ACC112 (cell line): ENCODE results near the gene ATG4B.
"Not testable (repeated sequence)": the region's sequence is repeated elsewhere in the genome, so short reads cannot be mapped to it uniquely, and the experiment has no call there.

Experiments
- H2AFZ ChIP-seq: fragments of 200-600 bp; sonication (generic); one replicate; pipeline ENCODE4 v1.6.0; 2017; ENCODE audit warnings: antibody characterized with exemption, low read length; ENCODE audit not compliant: unreplicated experiment
- H3K27ac ChIP-seq: fragments of 200-600 bp; sonication (generic); 2 replicates; pipeline ENCODE4 v1.5.1; 2014; ENCODE audit warnings: low read depth, mild to moderate bottlenecking, antibody characterized with exemption, low read length, moderate library complexity
- H3K27me3 ChIP-seq: fragments of 200-600 bp; sonication (generic); 2 replicates; pipeline ENCODE4 v1.6.1; 2014; ENCODE audit warnings: mild to moderate bottlenecking, antibody characterized with exemption, low read length, moderate library complexity, mixed read lengths; ENCODE audit not compliant: insufficient read depth
- H3K36me3 ChIP-seq: fragments of 200-600 bp; sonication (generic); 2 replicates; pipeline ENCODE4 v1.6.1; 2016; ENCODE audit warnings: mild to moderate bottlenecking, antibody characterized with exemption, low read length, moderate library complexity, mixed read lengths; ENCODE audit not compliant: insufficient read depth
- H3K4me1 ChIP-seq: fragments of 200-600 bp; sonication (generic); one replicate; pipeline ENCODE4 v1.6.1; 2016; ENCODE audit warnings: low read length, mixed read lengths; ENCODE audit not compliant: insufficient read depth, unreplicated experiment, control insufficient read depth
- H3K4me3 ChIP-seq: fragments of 200-600 bp; sonication (generic); 2 replicates; pipeline ENCODE4 v1.5.1; 2014; ENCODE audit warnings: mild to moderate bottlenecking, low read depth, low read length
- H3K79me2 ChIP-seq: fragments of 200-600 bp; sonication (generic); one replicate; pipeline ENCODE4 v1.6.0; 2016; ENCODE audit warnings: low read length; ENCODE audit not compliant: control insufficient read depth, unreplicated experiment, insufficient read depth

ATG4B gene

GRCh38 chr2:241637018-241637794, at the start of gene ATG4B, which contains the start of gene THAP4:
Gene ATG4B (plus strand): TSS chr2:241637693. CDS start chr2:241637715, 22 bp downstream.
Gene THAP4 (minus strand): TSS chr2:241637158. CDS start chr2:241637017, 141 bp downstream.
- Histone ChIP-seq H3K27me3 (no peaks in the 10 kb centered on the region), H3K4me3 (peak within 1 kb of the TSS; percentile 99), H3K4me1 (peaks cover 23% of the 10 kb centered on the region), H3K27ac (peak within 1 kb of the TSS; percentile 90), H2AFZ (peak within 1 kb of the TSS; percentile 91), H3K36me3 (peaks cover 26% of the 10 kb centered on the region), H3K79me2 (peaks cover 85% of the 10 kb centered on the region)

GRCh38 chr2:241589863-241590262, 47.6 kb upstream of the ATG4B start:
- not testable (repeated sequence) for H3K27ac ChIP-seq, H3K27me3 ChIP-seq, H3K4me3 ChIP-seq, H3K79me2 ChIP-seq, H3K4me1 ChIP-seq, H2AFZ ChIP-seq
- H3K36me3 ChIP-seq: peaks cover 42% of the 10 kb centered on the region

GRCh38 chr2:241590496-241591455, 46.7 kb upstream of the ATG4B start:
- not testable (repeated sequence) for H3K4me3 ChIP-seq, H2AFZ ChIP-seq, H3K27me3 ChIP-seq, H3K79me2 ChIP-seq, H3K4me1 ChIP-seq, H3K27ac ChIP-seq
- H3K36me3 ChIP-seq: peaks cover 34% of the 10 kb centered on the region

GRCh38 chr2:241592126-241592845, 45.2 kb upstream of the ATG4B start:
- Histone ChIP-seq H3K79me2 (peaks cover under 1% of the 10 kb centered on the region), H3K36me3 (peaks cover 23% of the 10 kb centered on the region), H3K4me1 (no peaks in the 10 kb centered on the region), H3K27ac (no peak overlapping the region), H2AFZ (no peak overlapping the region), H3K27me3 (no peaks in the 10 kb centered on the region), H3K4me3 (no peak overlapping the region)

GRCh38 chr2:241593271-241593670, 44.2 kb upstream of the ATG4B start:
- Histone ChIP-seq H2AFZ (no peak overlapping the region), H3K36me3 (peaks cover 14% of the 10 kb centered on the region; the same call in 1 of the 2 replicates), H3K79me2 (no peaks in the 10 kb centered on the region), H3K27me3 (no peaks in the 10 kb centered on the region), H3K4me1 (peaks cover 9% of the 10 kb centered on the region), H3K4me3 (no peak overlapping the region), H3K27ac (no peak overlapping the region)

GRCh38 chr2:241595600-241596140, 41.8 kb upstream of the ATG4B start:
- no peaks in the 10 kb centered on the region for H3K27me3 ChIP-seq
- H2AFZ ChIP-seq: no peak overlapping the region
- H3K4me3 ChIP-seq: no peak overlapping the region
- no peak overlapping the region for H3K27ac ChIP-seq
- peaks cover 9% of the 10 kb centered on the region; the same call in 1 of the 2 replicates for H3K36me3 ChIP-seq
- no peaks in the 10 kb centered on the region for H3K79me2 ChIP-seq
- peaks cover 17% of the 10 kb centered on the region for H3K4me1 ChIP-seq

GRCh38 chr2:241597561-241597960, 39.9 kb upstream of the ATG4B start:
- H3K4me3 ChIP-seq: no peak overlapping the region
- peaks cover 17% of the 10 kb centered on the region for H3K4me1 ChIP-seq
- H3K27me3 ChIP-seq: no peaks in the 10 kb centered on the region
- H3K27ac ChIP-seq: no peak overlapping the region
- no peak overlapping the region for H2AFZ ChIP-seq
- no peaks in the 10 kb centered on the region for H3K79me2 ChIP-seq
- H3K36me3 ChIP-seq: 0 out of 2 replicates have a peak, but pooled peaks cover 5% of the 10 kb centered on the region

GRCh38 chr2:241598061-241598460, 39.4 kb upstream of the ATG4B start:
- H3K27ac ChIP-seq: no peak overlapping the region
- H3K79me2 ChIP-seq: no peaks in the 10 kb centered on the region
- H3K4me3 ChIP-seq: no peak overlapping the region
- H2AFZ ChIP-seq: no peak overlapping the region
- 0 out of 2 replicates have a peak, but pooled peaks cover 5% of the 10 kb centered on the region for H3K36me3 ChIP-seq
- no peaks in the 10 kb centered on the region for H3K27me3 ChIP-seq
- H3K4me1 ChIP-seq: peaks cover 17% of the 10 kb centered on the region

GRCh38 chr2:241598487-241598886, 39.0 kb upstream of the ATG4B start:
- Histone ChIP-seq H3K27me3 (no peaks in the 10 kb centered on the region), H3K36me3 (peaks cover 6% of the 10 kb centered on the region; the same call in 1 of the 2 replicates), H3K4me1 (peaks cover 17% of the 10 kb centered on the region), H3K4me3 (no peak overlapping the region), H3K79me2 (no peaks in the 10 kb centered on the region), H3K27ac (no peak overlapping the region), H2AFZ (no peak overlapping the region)

GRCh38 chr2:241599615-241600014, 37.9 kb upstream of the ATG4B start:
- H3K27me3 ChIP-seq: no peaks in the 10 kb centered on the region
- H3K27ac ChIP-seq: no peak overlapping the region
- no peaks in the 10 kb centered on the region for H3K79me2 ChIP-seq
- peaks cover 17% of the 10 kb centered on the region for H3K4me1 ChIP-seq
- no peak overlapping the region for H3K4me3 ChIP-seq
- H2AFZ ChIP-seq: no peak overlapping the region
- peaks cover 8% of the 10 kb centered on the region; the same call in 1 of the 2 replicates for H3K36me3 ChIP-seq
